Effector CD8-positive, alpha-beta T cell (primary cell): ENCODE measurements around the gene PHACTR3.

ENCODE experiments used
- DNase-seq: peaks from one replicate; lab custom pipeline; 2025; lab: John Stamatoyannopoulos, UW

PHACTR3 gene

DNA sequence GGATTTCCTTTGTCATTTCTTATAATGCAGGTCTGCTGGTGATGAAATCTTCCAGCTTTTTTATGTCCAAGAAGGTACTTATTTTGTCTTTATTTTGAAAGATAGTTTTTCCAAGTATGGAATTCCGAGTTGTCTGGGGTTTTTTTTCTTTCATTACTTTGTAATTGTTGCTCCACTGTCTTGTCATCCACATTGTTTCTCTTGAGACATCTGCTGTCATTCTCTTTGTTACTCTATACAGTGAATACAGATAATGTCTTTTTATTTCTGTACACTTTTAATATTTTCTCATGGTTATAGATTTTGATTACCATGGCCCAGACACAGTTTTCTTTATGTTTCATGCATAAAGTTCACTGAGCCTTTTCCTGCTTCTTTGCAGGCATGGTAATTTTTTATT lies 196.0 kb downstream of the PHACTR3 start:
- no peak for DNase-seq

DNA sequence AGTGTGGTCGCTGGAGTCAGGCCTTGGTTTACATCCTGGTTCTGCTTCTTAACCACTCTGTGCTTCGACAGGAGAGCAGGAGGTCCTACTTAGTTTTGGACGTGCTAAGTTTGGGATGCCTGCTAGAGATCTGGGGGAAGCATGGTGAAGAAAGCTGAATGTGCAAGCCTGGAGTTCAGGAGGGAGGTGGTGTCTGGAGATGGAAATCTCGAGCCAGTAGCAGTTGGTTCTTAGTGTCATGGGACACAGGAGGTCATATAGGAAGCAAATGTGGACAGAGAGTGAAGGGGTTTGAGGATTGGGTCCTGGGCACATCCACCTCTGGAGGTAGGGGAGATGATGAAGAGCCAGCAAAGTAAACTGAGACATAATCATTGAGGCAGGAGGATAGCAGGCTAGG lies 197.7 kb downstream of the PHACTR3 start:
- no peak for DNase-seq

DNA sequence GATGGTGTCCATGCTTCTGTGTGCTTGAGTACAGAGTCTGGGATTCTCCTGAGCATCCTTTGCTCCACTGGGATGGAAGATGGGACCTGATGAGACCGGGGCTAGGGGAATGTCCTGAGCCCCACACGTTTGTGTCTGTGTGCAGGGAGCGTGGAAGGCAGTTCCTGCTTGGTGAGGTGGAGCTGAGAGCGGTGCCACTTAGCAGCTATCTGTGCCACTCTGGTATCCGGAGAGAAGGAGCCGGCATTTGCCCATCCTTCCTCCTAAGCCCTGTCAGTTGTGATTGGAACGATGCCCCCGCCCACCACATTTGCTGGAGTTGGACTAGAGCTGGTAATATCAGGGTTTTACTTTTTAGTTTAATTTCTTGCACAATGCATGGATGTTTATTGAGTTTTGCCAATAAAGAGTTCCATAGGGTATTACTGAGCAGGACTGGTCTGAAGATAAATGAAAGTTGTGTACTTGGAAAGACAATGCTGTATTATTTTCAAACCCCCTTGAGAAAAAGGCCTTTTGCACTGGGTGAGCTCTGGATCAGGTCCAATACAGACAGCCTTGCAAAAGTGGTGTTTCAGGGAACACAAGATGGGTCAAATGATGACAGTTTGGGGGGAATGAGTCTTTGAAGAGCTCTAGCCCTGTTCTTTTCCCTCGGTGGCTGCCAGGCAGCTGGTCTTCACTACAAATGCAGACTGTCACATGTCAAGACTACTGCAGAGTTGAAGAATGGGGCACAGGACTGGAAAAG lies 198.3 kb downstream of the PHACTR3 start:
- no peak for DNase-seq

DNA sequence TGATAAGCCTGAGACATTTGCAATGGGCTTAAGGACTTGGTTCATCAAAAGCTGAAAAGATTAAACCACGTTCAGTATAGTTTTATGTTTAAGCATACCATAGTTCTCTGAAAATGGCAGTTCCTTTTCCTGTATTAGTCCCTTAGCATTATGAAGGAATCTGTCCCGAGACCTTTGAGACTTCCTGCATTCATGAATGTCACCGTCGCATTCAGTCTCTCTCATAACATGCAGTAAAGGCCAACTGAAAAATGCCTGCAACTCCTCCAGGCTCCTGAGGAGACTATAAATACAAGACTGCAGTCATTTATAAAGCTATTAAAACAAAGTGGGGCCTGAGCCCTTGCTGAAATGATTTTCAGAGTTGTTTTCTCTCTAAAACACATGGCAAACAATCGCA lies 200.0 kb downstream of the PHACTR3 start:
- no peak for DNase-seq

DNA sequence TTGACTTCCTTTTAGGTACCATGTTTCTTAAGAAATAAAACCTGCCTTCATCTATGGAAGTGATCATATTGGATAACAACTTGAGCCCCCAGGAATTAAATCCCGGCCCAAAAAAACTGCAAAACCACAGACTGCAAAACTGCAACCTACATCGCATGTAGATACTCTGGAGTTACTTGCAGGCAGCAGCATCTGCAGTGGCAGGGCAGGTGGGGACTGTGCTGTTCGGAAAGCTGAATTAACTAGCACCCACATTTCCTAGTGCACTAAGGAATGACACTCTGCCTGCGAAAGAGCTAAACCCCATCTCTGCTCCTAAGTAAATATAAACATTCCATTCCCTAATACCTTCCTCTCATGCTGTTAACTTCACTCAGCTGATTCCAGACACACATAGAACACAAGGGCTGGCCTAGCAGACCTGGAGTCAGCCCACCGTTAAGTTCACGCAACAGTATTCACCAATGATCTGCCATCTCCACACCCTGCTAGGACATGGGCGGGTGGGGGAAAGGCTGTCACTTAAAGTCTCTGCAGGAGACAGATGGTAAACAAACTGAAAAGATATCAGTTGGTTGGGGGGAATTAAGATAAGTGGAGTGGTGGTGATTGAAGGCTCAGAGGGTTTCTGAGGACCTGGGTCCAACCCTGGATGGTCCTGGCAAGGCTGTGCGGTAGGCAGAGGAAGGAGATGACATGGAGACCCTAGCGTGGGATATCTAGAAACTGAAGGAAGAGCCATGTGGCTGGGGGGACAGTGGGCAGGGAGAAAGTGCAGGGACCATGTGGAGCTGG lies 200.7 kb downstream of the PHACTR3 start:
- DNase-seq = no peak

DNA sequence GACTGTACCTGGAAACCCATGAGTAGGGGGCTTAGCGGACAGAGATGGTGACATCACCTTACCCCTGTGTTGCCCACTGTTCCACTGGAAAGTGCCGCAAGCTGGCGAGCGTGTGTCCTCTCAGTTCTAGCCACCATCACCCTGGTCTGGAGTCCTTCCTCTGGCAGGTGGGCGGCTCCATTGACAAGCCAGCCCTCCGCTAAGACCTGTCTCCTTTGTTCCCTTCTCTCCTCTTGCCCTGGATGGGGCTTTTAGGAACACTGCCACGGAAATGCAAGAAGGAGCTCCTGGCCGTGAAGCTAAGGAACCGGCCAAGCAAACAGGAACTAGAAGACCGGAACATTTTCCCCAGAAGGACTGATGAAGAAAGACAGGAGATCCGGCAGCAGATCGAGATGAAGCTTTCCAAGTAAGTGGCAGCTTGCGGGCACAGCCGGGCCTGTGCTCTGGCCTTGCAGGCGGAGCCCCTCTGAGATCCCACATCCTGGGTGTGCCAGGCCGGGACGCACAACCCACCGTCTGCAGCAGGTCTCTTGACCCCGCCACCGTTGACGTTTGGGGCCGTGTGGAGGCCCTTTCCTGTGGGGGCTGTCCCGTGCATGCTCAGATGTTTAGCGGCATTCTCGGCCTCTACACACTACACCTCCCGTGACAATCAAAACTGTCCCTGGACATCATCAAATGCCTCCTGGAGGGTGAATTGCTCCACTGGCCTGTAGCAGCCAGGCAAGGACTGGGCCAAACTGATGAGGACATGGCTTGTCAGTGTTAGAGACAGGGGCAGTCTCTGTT lies 201.6 kb downstream of the PHACTR3 start:
- DNase-seq = no peak

DNA sequence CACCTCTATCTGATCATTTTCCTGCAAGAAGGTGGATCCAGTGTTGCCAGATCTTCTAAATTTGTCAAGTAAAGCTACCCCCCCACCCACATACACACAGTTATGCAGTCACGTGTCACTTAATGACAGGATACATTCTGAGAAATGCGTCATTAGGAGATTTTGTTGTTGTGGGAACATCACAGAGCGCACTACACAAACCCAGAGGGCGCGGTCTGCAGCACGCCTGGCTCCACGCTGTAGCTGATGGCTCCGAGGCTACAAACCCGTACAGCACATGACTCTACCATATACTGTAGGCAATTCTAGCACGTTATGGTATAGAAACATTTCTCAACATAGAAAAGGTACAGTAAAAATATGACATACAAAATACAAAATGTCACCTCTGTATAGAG lies 202.2 kb downstream of the PHACTR3 start:
- DNase-seq = no peak

DNA sequence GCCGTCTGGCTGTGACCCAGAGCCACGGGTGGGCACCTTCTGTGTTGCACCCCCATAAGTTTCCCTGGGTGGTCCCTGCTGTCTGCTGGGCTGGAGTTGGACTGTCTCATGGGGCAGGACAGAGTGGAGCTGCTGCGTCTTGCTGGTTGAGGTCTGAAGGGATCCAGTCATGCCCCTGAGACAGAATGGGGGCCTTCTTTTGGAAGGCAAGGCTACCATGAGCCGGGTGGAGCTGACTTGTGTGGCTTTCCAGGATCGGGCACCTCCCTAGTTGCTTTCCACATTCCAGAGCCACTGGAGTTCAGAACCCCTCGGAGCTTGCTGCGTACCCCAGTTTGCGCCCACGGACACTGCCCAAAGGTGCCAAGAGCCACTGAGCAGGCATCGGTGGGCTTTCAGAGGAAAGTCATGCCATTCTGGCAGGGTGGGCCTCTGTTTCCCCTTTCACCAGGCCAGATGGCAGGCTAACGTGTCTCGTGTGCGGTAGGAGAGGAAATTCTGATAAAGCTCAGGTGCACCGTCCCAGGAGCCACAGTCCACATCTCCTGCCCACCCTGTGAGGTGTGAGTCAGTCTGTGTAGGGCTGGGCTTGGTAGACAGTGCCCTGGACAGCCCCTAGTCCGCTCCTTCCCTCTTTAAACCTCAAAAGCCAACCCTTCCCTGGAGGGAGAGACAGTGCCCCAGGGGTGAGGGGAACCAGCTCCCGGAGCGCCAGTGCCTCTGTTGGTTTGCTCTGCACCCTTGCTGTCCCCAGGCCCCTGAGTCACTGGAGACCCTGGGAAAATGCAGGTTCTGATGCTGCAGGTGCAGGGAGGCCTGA lies 203.8 kb downstream of the PHACTR3 start:
- DNase-seq = no peak

DNA sequence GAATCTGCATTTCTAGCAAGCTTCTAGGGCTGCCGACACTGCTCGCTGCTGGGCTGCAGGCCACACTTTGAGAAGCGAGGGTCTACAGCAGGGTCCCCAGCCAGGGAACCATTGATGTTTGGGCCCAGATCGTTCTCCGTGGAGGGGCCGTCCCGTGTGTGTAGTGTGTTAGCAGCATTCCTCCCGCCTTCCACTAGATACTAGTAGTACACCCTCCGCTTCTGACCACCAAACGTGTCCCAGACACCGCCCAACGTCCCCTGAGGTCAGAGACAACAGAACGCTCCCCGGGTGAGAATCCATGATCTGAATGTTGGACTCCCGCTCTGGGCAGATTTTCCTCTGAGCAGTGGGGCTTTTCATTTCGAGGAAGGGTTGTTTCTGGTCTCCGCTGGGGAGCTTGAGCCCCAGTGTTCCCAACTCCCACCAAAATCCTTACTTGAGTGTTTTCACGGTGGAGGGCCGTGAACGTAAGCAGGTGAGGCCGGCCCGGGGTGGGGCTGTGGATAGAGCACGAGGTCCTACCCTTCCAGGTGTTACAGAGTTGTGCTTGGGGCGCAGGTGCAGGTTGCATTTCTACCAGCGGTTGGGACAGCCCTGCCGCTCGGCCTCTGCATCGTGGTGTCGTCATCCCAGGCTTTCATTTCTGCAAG lies 204.5 kb downstream of the PHACTR3 start:
- DNase-seq = no peak

DNA sequence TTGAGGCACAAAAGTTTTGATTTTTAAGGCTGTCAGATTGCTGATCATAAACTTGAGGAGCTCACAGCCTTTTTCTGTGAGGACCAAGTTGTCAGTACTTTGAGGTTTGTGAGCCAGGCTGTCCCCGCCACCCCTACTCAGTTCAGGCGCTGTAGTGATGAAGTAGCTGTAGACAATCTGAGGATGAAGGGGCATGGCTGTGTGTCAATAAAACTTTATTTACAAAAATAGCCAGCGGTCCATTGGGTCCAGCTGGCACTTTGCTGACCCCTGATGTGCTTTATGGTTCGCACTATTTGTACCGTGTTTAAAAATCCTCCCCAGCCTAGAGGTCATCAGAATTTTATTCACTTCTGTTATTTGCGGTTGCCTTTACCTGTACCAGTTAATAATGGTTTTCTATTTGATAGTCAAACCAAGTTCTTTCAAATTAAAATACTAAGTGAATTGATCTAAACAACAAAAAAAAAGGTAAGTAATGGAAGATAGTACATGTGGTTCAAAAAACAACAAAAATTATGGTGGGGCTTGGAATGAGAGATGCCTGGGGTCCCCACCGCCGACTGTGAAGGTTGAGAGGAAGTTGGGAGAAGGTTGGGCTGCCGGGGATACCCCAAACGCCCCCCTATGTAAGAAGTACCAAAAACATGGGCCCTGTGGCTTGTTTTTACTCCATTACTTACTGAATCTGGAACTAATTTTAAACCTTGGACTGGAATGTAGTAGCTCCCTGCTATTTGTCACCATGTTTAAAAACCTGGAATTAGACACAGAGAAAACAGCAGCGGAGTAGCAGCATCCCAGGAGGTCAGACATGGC lies 205.5 kb downstream of the PHACTR3 start:
- DNase-seq = no peak

DNA sequence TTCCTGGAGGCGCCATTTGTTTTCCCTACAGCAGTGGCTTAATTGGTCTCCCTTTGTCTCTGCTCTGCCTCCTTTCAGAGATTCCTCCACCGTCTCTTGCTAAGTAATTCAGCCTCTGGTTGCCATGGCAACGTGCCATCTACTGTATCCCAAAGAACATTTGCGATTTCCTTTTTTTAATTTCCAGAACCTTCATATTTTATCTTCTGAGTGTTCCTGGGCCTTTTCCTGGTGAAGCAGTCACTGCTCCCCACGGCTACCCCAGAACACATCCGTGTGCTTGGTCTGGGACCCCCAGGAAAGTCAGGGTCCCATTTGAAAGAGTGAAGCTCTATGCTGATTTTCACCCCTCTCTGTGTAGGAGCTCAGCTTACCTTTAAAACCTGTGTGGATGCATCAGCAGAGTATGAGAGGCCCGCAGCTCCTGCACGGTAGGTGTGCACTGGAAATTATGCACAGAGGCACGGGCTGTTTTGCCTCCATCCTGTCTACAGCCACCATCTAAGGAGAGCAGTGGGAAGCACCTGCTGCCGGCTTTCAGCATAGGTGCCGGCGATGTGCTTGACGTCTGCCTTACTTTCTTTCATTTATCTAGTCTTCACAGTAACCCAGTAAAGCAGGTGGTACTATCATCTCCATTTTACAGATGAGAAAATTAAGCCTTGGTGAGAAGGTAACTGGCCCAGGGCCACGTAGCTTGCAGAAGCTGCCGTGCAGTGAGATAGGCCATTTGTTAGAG lies 206.3 kb downstream of the PHACTR3 start:
- no peak for DNase-seq

DNA sequence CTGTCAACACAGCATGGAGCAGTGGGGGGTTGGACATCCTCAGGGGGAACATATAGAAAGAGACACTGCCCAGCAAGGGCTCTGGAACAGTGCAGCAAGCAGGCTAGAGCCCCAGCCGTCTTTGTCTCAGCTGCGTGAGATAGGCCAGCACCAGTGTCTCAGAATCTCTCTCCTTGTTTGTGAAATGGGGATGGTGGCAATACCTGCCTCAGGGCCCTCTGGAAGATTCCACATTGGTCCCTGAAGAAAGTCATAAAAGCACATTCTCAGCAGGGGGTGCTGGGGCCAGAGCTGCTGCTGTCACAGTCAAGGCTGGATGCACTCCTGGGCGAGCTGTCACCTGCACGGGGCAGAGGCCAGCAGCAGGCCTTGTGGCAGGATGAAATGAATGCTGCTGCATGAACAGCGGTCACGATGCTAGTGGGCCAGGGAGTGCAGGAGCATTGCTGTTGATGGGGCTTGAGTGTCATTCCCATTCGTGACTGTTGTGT lies 207.4 kb downstream of the PHACTR3 start:
- DNase-seq = no peak

DNA sequence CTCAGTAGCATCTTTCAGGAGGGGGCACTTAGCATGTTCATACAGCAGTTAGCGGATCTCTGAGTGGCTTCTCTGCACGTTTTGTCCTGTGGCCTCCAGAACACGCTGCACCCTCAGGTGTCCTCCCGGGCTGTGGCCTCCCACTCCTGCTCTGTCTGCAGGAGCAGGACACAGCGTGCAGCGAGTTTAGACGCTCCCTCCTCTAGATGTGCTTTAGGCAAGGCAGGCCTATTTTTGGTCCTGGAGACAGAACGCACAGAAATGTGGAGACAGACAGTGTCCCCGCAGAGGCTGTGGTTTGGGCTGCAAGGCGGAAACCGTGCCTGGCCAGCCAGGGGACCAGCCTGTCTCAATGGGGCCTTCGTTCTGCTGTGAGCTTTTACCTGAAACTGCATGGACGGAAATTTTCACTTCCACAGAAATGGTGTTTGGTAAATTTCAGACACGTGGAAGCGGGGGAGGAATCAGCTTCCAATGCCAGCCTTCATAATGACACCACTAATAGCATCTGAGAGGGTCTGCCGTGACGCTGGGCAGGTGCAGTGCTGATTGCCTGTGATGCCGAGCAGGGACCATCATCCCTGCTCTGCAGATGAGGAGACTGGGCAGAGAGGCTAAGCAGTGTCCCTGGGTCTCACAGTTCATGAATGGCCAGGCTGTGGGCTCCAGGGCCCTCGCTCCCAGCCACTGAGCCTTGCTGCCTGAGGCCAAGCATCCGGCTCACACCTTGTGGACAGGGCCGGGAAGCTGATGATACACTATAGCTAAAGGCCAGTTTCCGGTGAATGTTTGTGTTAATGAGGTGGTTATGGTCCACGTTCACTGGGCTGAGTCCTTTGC lies 208.2 kb downstream of the PHACTR3 start:
- DNase-seq = no peak

DNA sequence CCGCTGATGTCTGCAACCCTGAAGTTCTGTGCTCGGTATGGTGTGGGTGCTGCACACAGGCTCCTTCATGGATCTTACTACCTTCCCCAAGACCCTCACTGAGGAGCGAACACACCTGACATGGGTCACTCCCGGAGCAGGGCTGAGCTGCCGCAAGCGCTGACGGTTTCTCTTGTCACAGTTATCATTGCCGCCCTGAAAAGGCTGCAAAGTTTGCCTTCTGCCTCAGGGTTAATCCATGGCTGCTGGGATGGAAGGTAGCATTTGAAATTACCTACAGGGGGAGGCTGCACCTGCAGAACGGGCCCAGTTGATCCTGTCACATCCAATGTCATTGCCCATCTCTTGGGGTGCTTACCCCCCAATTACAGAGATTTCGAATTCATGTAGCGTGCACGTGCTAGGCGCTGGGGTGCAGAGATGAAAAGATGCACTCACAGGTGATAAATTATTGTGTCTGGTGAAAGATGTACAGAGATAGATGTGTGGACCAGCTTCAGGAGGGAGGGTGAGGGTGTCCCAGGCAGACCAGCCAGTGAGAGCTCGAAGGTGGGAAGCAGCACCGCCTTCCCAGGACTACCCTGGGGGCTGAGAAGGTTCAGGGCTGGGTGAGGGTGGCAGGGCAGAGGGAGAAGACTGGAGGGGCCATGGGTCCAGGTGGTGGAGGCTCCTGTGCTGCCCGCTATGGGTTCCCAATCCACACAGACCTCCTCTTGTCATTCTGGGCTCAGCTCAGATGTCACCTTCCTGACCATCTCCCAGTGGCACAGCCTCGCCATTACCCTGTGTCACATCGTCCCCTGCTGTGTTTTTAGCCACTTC lies 209.0 kb downstream of the PHACTR3 start:
- no peak for DNase-seq

DNA sequence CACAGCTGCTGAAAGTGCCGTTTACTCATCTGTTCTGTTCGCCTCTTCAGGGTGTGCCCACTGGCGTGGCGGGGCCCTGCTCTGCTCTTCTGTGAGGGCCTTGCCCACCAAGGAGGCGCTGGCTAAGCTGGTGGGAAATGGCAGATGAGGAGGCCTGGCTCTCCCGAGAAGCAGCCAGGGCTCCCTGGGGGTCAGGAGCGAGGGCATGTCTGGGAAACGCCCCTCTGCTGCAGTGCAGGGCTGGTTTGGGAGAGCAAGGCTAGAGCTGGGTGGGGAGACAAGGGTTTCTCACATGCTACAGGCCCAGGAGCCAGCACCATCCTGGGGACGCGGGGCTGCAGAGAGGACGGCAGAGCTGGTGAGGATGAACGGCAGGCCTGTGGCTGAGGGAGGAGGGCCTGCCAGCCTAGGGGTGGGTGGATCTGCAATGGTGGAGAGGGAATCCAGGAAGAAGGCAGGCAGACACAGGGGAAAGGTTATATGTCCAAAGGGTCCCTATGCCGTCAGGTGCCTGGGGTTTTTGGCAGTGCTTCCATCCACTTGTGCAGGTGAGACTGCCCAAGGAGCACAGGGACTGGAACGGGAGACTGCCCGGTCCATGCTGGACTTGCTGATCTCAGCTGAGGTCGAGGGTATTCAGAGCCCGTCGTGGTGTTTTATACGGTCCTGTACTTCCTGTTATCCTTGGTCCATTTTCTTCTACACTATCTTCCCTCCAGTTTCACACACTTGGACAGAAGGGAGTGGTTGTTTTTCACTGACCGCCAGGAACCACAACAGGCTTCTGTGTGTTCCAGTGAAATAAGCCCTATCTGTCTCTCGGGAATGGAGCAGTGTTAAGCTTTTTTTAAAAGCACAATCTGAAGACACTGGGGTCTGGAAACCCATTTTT lies 209.9 kb downstream of the PHACTR3 start:
- no peak for DNase-seq

DNA sequence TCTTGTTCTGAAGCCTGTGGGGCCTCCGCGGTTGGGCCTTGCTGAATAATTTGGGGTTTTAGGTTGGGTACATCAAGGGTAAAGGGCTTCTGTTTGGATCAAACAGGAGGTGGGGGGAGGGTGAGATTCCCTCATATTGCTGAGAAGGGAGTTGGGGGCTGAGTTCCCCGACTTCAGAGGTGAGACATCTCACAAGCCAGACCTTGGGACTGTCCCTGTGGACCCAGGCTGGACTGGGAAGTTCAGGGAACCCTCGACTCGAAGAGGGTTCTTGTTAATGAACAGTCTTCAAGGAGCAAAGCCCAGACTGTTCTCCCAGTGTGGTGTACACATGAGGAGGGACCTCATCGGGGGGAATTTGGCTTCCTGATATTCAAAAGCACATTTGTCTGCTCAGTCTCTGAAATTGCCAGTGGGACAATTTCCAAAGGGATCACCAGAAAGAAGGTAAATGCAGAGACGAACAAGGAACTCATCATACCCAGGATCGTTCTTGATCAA lies 210.6 kb downstream of the PHACTR3 start:
- DNase-seq = no peak
